ENCODE results near the gene SPAG17. TPM values are rescaled to one million over a fixed set of nuclear protein-coding genes. Genes with fewer than 3 reads are reported as not detected.

The SPAG17 gene
- total and polyA plus RNA-seq, 2 experiments from 2014 or later: 1.0 to 1.1 TPM

DNA sequence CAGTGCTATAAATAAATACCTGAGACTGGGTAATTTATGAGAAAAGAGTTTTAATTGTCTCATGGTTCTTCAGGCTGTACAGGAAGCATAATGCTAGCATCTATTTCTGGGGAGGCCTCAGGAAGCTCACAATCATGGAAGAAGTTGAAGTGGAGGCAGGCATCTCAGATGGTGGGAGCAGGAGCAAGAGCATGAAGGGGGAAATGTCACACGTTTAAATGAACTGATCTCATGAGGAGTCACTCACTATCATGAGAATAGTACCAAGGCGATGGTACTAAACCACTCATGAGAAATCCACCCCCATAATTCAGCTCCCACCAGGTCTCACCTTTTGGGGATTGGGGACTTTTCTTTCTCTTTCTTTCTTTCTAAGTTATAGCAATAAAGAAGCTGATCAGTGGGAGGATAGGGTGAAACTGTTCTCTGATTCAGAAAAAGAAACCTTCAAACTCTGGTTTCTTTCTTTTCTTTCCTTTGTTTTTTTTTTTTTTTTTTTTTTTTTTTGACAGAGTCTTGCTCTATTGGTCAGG is 17.1 kb upstream of the SPAG17 start:
- no peak overlapping the region for H3K27ac ChIP-seq (ENCODE audit: low read depth)
- ATAC-seq: no peak
- H3K9me2 ChIP-seq (ENCODE audit: insufficient read depth): peaks cover 12% of the 10 kb centered on the region; the same call in 1 of the 2 replicates
- Mint-ChIP-seq H3K9me3 (no peaks in the 10 kb centered on the region), H3K36me3 (ENCODE audit: low read depth) (no peaks in the 10 kb centered on the region), H3K27me3 (ENCODE audit: insufficient read depth, low read depth, poor library complexity) (peaks cover 1% of the 10 kb centered on the region), H3K27ac (no peak overlapping the region), H3K4me3 (no peak overlapping the region), H3K4me1 (peaks cover 2% of the 10 kb centered on the region; the same call in 1 of the 3 replicates)
- H3K36me3 ChIP-seq (ENCODE audit: insufficient read depth): no peaks in the 10 kb centered on the region
- H3K4me3 ChIP-seq: no peak overlapping the region
- H3K4me1 ChIP-seq (ENCODE audit: insufficient read depth): 0 out of 2 replicates have a peak, but pooled peaks cover 3% of the 10 kb centered on the region
- H3K4me2 ChIP-seq: no peak overlapping the region
- no peak overlapping the region for H2AFZ ChIP-seq
- H3K79me2 ChIP-seq (replicated peaks; ENCODE audit: insufficient read depth): no peaks in the 10 kb centered on the region
- H4K20me1 ChIP-seq (replicated peaks; ENCODE audit: insufficient read depth): no peaks in the 10 kb centered on the region
- TF ChIP-seq, protein P1, sequence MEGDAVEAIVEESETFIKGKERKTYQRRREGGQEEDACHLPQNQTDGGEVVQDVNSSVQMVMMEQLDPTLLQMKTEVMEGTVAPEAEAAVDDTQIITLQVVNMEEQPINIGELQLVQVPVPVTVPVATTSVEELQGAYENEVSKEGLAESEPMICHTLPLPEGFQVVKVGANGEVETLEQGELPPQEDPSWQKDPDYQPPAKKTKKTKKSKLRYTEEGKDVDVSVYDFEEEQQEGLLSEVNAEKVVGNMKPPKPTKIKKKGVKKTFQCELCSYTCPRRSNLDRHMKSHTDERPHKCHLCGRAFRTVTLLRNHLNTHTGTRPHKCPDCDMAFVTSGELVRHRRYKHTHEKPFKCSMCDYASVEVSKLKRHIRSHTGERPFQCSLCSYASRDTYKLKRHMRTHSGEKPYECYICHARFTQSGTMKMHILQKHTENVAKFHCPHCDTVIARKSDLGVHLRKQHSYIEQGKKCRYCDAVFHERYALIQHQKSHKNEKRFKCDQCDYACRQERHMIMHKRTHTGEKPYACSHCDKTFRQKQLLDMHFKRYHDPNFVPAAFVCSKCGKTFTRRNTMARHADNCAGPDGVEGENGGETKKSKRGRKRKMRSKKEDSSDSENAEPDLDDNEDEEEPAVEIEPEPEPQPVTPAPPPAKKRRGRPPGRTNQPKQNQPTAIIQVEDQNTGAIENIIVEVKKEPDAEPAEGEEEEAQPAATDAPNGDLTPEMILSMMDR (conservative IDR thresholded peaks at IDR 0.05; ENCODE audit: low read depth in 2 of 2): no peak
- TF ChIP-seq CREB1 (CRISPR knock-in tag; IDR thresholded peaks at IDR 0.05; ENCODE audit: low read depth) (no peak), JUNB (IDR thresholded peaks at IDR 0.05; ENCODE audit: unreplicated experiment) (no peak), STAT1 (IDR thresholded peaks at IDR 0.05; ENCODE audit: unreplicated experiment) (no peak), ZNF114 (CRISPR knock-in tag; IDR thresholded peaks at IDR 0.05) (no peak), NANOG (IDR thresholded peaks at IDR 0.05; ENCODE audit: borderline replicate concordance) (no peak), ZNF331 (CRISPR knock-in tag; IDR thresholded peaks at IDR 0.05; ENCODE audit: low read depth) (no peak), EZH2 (IDR thresholded peaks at IDR 0.05; ENCODE audit: low read depth, unreplicated experiment) (no peak), EZH2phosphoT487 (IDR thresholded peaks at IDR 0.05; ENCODE audit: unreplicated experiment) (no peak)
- TF ChIP-seq, protein P2, sequence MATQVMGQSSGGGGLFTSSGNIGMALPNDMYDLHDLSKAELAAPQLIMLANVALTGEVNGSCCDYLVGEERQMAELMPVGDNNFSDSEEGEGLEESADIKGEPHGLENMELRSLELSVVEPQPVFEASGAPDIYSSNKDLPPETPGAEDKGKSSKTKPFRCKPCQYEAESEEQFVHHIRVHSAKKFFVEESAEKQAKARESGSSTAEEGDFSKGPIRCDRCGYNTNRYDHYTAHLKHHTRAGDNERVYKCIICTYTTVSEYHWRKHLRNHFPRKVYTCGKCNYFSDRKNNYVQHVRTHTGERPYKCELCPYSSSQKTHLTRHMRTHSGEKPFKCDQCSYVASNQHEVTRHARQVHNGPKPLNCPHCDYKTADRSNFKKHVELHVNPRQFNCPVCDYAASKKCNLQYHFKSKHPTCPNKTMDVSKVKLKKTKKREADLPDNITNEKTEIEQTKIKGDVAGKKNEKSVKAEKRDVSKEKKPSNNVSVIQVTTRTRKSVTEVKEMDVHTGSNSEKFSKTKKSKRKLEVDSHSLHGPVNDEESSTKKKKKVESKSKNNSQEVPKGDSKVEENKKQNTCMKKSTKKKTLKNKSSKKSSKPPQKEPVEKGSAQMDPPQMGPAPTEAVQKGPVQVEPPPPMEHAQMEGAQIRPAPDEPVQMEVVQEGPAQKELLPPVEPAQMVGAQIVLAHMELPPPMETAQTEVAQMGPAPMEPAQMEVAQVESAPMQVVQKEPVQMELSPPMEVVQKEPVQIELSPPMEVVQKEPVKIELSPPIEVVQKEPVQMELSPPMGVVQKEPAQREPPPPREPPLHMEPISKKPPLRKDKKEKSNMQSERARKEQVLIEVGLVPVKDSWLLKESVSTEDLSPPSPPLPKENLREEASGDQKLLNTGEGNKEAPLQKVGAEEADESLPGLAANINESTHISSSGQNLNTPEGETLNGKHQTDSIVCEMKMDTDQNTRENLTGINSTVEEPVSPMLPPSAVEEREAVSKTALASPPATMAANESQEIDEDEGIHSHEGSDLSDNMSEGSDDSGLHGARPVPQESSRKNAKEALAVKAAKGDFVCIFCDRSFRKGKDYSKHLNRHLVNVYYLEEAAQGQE (IDR thresholded peaks at IDR 0.05; ENCODE audit: unreplicated experiment): no peak
- TF ChIP-seq, protein P3, sequence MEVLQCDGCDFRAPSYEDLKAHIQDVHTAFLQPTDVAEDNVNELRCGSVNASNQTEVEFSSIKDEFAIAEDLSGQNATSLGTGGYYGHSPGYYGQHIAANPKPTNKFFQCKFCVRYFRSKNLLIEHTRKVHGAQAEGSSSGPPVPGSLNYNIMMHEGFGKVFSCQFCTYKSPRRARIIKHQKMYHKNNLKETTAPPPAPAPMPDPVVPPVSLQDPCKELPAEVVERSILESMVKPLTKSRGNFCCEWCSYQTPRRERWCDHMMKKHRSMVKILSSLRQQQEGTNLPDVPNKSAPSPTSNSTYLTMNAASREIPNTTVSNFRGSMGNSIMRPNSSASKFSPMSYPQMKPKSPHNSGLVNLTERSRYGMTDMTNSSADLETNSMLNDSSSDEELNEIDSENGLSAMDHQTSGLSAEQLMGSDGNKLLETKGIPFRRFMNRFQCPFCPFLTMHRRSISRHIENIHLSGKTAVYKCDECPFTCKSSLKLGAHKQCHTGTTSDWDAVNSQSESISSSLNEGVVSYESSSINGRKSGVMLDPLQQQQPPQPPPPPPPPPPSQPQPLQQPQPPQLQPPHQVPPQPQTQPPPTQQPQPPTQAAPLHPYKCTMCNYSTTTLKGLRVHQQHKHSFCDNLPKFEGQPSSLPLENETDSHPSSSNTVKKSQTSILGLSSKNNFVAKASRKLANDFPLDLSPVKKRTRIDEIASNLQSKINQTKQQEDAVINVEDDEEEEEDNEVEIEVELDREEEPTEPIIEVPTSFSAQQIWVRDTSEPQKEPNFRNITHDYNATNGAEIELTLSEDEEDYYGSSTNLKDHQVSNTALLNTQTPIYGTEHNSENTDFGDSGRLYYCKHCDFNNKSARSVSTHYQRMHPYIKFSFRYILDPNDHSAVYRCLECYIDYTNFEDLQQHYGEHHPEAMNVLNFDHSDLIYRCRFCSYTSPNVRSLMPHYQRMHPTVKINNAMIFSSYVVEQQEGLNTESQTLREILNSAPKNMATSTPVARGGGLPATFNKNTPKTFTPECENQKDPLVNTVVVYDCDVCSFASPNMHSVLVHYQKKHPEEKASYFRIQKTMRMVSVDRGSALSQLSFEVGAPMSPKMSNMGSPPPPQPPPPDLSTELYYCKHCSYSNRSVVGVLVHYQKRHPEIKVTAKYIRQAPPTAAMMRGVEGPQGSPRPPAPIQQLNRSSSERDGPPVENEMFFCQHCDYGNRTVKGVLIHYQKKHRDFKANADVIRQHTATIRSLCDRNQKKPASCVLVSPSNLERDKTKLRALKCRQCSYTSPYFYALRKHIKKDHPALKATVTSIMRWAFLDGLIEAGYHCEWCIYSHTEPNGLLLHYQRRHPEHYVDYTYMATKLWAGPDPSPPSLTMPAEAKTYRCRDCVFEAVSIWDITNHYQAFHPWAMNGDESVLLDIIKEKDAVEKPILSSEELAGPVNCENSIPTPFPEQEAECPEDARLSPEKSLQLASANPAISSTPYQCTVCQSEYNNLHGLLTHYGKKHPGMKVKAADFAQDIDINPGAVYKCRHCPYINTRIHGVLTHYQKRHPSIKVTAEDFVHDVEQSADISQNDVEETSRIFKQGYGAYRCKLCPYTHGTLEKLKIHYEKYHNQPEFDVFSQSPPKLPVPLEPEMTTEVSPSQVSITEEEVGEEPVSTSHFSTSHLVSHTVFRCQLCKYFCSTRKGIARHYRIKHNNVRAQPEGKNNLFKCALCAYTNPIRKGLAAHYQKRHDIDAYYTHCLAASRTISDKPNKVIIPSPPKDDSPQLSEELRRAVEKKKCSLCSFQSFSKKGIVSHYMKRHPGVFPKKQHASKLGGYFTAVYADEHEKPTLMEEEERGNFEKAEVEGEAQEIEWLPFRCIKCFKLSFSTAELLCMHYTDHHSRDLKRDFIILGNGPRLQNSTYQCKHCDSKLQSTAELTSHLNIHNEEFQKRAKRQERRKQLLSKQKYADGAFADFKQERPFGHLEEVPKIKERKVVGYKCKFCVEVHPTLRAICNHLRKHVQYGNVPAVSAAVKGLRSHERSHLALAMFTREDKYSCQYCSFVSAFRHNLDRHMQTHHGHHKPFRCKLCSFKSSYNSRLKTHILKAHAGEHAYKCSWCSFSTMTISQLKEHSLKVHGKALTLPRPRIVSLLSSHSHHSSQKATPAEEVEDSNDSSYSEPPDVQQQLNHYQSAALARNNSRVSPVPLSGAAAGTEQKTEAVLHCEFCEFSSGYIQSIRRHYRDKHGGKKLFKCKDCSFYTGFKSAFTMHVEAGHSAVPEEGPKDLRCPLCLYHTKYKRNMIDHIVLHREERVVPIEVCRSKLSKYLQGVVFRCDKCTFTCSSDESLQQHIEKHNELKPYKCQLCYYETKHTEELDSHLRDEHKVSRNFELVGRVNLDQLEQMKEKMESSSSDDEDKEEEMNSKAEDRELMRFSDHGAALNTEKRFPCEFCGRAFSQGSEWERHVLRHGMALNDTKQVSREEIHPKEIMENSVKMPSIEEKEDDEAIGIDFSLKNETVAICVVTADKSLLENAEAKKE (CRISPR knock-in tag; IDR thresholded peaks at IDR 0.05): no peak
- TF ChIP-seq, protein P4, sequence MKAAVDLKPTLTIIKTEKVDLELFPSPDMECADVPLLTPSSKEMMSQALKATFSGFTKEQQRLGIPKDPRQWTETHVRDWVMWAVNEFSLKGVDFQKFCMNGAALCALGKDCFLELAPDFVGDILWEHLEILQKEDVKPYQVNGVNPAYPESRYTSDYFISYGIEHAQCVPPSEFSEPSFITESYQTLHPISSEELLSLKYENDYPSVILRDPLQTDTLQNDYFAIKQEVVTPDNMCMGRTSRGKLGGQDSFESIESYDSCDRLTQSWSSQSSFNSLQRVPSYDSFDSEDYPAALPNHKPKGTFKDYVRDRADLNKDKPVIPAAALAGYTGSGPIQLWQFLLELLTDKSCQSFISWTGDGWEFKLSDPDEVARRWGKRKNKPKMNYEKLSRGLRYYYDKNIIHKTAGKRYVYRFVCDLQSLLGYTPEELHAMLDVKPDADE (IDR thresholded peaks at IDR 0.05): no peak
- H3F3A ChIP-seq (replicated peaks; ENCODE audit: low read depth): no peaks in the 10 kb centered on the region
- DNase-seq (ENCODE audit: low spot score): no peak
- H3K27me3 ChIP-seq (ENCODE audit: insufficient read depth): no peaks in the 10 kb centered on the region
